ENCODE data around the gene PPA2. TPM values are rescaled to one million over a fixed set of nuclear protein-coding genes. Genes with fewer than 3 reads are reported as not detected.
"Not testable (repeated sequence)": the region's sequence is repeated elsewhere in the genome, so short reads cannot be mapped to it uniquely, and the experiment has no call there.

Gene PPA2
- total and polyA plus RNA-seq, 9 donors: 43.2 to 69.7 (median 49.8) TPM

DNA sequence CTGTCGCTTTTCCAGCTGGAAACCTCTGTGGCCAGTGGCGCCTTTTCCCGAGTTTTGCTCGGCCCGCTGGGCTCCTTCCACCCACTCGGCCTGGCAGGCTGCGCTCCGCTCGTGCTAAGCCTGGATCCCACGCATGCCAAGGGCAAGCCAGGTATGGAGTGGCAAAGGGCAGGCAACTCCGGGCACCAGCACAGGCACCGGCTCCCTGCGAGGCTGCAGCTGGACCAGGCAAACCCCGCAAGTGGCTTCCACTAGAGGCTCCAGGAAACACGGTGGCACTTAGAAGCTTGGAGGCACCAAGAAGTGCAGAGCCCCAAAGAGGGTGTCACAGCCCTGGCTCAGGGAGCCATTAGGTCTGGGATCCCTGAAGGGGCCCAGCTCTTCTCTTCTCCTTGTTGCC, 59.5 kb downstream of the PPA2 start:
- H3K4me3 ChIP-seq (ENCODE audit: low read length): no peak overlapping the region
- peaks cover 12% of the 10 kb centered on the region for H3K36me3 ChIP-seq (ENCODE audit: control insufficient read depth, insufficient read depth, low read length)
- peaks cover 4% of the 10 kb centered on the region for H3K9me3 ChIP-seq (replicated peaks; ENCODE audit: control insufficient read depth, low read depth, low read length)
- H3K27me3 ChIP-seq (ENCODE audit: control insufficient read depth, insufficient read depth, low read length): no peaks in the 10 kb centered on the region
- H3K27ac ChIP-seq (ENCODE audit: low read length): no peak overlapping the region
- no peak for DNase-seq
- H3K4me1 ChIP-seq (ENCODE audit: control insufficient read depth, insufficient read depth, low read length): no peaks in the 10 kb centered on the region
- 86% methylated on average over 15 of the region's 15 CpGs for WGBS (ENCODE audit: insufficient coverage)

DNA sequence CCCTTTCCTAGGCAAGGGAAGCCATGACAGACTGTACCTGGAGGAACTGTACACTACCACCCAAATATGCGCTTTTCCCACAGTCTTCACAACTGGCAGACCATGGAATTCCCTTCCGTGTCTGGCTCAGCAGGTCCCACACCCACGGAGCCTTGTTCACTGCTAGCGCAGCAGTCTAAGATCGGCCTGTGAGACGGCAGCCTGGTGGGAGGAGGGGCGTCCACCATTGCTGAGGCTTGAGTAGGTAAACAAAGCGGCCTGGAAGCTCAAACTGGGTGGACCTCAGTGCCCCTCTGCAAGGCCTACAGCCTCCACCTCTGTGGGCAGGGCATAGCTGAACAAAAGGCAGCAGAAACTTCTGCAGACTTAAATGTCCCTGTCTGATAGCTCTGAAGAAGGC, 64.7 kb downstream of the PPA2 start:
- not testable (repeated sequence) for H3K27ac ChIP-seq (ENCODE audit: low read length); DNase-seq; H3K27me3 ChIP-seq (ENCODE audit: control insufficient read depth, insufficient read depth, low read length); H3K4me3 ChIP-seq (ENCODE audit: low read length); H3K9me3 ChIP-seq (replicated peaks; ENCODE audit: control insufficient read depth, low read depth, low read length); H3K4me1 ChIP-seq (ENCODE audit: control insufficient read depth, insufficient read depth, low read length); H3K36me3 ChIP-seq (ENCODE audit: control insufficient read depth, insufficient read depth, low read length)
- WGBS (ENCODE audit: insufficient coverage): 95% methylated on average over 8 of the region's 8 CpGs

DNA sequence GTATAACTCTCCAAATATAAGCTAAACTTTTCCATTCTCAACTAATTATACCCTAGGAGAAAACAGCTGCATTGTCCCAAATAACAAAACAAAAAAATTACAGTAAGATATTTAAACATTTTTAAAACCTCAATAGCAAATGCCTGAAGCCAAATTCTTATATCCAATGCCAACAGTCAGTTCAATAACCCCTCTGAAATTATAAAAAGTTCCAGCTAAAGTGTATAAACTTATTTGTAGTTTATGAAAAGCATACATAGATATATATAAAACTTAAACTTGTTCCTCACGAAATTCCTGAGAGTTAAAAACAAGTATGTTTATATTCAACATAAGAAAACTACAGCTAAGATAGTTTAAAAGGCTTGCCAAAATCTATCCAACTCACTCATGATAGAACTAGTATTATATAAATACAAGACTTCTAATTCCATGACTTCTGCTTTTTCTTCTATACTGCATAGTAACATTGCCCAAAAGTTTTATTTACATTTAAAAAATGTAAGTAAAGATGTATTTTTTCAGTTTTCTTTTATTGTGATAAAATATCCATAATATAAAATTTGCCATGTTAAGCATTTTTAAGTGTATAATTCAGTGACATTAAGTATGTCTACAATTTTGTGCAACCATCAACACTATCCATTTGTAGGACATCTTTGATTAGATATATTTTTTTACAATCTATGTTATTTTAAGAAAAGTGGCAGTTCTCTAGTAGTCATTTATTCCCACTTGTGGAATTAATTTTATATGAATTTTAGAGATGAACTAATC, 72.8 kb downstream of the PPA2 start:
- no CpG with 5 or more reads among the region's 1 CpG for WGBS (ENCODE audit: insufficient coverage)
- DNase-seq: peak; percentile 60

DNA sequence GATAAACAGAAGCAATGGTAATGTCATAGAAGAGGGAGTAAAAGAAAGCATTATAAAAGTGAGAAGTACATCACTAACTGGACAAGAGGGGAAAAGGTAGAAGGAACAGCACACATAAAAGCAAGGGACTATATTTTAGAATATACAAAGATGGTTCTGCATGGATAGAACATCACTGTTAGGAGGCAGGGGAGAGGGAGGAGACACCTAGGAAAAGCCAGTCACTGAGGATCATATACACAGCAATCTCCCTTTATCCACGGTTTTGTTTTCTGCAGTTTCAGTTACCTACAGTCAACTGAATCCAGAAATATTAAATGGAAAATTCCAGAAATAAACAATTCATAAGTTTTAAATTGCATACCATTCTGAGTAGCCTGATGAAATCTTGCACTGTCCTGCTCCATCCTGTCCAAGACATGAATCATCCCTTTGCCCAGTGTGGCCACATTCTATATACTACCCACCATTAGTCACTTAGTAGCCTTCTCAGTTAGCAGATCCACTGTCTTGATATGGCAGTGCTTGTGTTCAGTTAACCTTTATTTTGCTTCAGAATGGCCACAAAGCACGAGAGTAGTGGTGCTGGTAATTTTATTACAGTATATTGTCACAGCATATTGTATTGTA, 74.2 kb downstream of the PPA2 start:
- no CpG with 5 or more reads among the region's 2 CpGs for WGBS (ENCODE audit: insufficient coverage)
- Histone ChIP-seq H3K4me3 (ENCODE audit: low read length) (no peak overlapping the region), H3K9me3 (replicated peaks; ENCODE audit: control insufficient read depth, low read depth, low read length) (peaks cover 4% of the 10 kb centered on the region), H3K36me3 (ENCODE audit: control insufficient read depth, insufficient read depth, low read length) (peaks cover 9% of the 10 kb centered on the region), H3K27me3 (ENCODE audit: control insufficient read depth, insufficient read depth, low read length) (no peaks in the 10 kb centered on the region), H3K27ac (ENCODE audit: low read length) (no peak overlapping the region), H3K4me1 (ENCODE audit: control insufficient read depth, insufficient read depth, low read length) (no peaks in the 10 kb centered on the region)
- DNase-seq: no peak

More for the DNA sequence above, 72.8 kb downstream of the PPA2 start:
- Histone ChIP-seq H3K4me3 (ENCODE audit: low read length) (no peak overlapping the region), H3K4me1 (ENCODE audit: control insufficient read depth, insufficient read depth, low read length) (no peaks in the 10 kb centered on the region), H3K27me3 (ENCODE audit: control insufficient read depth, insufficient read depth, low read length) (no peaks in the 10 kb centered on the region), H3K27ac (ENCODE audit: low read length) (no peak overlapping the region), H3K36me3 (ENCODE audit: control insufficient read depth, insufficient read depth, low read length) (peaks cover 11% of the 10 kb centered on the region), H3K9me3 (replicated peaks; ENCODE audit: control insufficient read depth, low read depth, low read length) (peaks cover 4% of the 10 kb centered on the region)

DNA sequence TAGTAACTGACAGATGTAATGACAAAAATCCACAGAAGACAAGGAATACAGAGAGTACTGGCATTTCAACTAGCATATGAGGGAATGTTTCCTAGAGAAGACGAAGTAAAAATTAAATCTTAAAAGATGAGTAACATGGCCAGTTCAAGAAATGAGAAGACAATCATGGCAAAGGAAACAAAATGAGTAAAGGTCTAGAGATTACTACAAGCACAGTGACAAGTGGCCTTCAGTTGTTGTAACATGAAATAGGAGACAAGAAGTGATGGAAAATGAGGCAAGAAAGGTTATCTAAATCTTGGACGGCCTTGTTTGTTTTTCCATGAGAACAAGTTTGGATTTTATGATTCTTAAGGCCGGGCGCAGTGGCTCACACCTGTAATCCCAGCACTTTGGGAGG, 81.0 kb downstream of the PPA2 start:
- DNase-seq: no peak
- Histone ChIP-seq H3K36me3 (ENCODE audit: control insufficient read depth, insufficient read depth, low read length) (peaks cover 7% of the 10 kb centered on the region), H3K9me3 (replicated peaks; ENCODE audit: control insufficient read depth, low read depth, low read length) (no peaks in the 10 kb centered on the region), H3K27ac (ENCODE audit: low read length) (no peak overlapping the region), H3K4me3 (ENCODE audit: low read length) (no peak overlapping the region), H3K4me1 (ENCODE audit: control insufficient read depth, insufficient read depth, low read length) (no peaks in the 10 kb centered on the region), H3K27me3 (ENCODE audit: control insufficient read depth, insufficient read depth, low read length) (no peaks in the 10 kb centered on the region)
- 83% methylated on average over 4 of the region's 4 CpGs for WGBS (ENCODE audit: insufficient coverage)

DNA sequence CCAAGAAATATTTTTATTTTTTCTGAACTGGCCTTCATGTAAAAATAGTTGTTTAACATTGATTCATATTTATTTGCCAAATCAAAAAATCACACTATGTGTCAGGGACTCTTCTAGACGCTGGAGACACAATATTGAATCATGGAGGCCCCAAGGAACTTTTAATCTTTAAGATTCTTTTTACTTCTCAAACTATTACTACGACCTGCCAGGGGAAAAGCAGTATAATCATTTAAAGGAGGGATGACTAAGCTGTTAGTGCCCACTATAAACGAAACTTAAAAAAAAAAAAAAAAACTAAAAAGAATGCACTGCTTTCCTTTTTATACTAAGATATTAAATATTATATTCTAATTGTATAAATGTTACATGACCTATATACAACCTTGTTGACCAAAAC, 84.7 kb downstream of the PPA2 start:
- H3K9me3 ChIP-seq (replicated peaks; ENCODE audit: control insufficient read depth, low read depth, low read length): no peaks in the 10 kb centered on the region
- no peaks in the 10 kb centered on the region for H3K27me3 ChIP-seq (ENCODE audit: control insufficient read depth, insufficient read depth, low read length)
- no peak for DNase-seq
- no peaks in the 10 kb centered on the region for H3K4me1 ChIP-seq (ENCODE audit: control insufficient read depth, insufficient read depth, low read length)
- peaks cover 3% of the 10 kb centered on the region for H3K36me3 ChIP-seq (ENCODE audit: control insufficient read depth, insufficient read depth, low read length)
- WGBS (ENCODE audit: insufficient coverage): no CpG with 5 or more reads among the region's 3 CpGs
- no peak overlapping the region for H3K4me3 ChIP-seq (ENCODE audit: low read length)
- no peak overlapping the region for H3K27ac ChIP-seq (ENCODE audit: low read length)

DNA sequence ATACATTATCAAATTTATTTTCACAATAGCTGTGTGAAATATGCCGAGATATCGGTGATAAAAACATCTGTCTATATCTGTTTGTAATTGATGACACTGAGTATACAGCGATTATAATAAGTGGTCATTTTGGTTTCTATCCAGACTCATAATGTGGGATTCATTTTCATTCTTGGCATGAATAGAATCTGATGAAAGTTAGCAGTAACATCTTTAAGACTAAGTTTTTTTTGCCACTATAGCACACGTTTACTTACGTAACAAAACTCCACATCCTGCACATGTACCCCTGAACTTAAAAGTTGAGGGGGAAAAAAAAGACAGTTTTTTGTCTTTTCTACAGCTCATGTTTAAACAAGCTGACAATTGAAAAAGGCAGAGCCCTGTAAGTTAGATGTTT, 86.4 kb downstream of the PPA2 start:
- peak; percentile 17 for DNase-seq
- no peaks in the 10 kb centered on the region for H3K4me1 ChIP-seq (ENCODE audit: control insufficient read depth, insufficient read depth, low read length)
- no peaks in the 10 kb centered on the region for H3K27me3 ChIP-seq (ENCODE audit: control insufficient read depth, insufficient read depth, low read length)
- no peak overlapping the region for H3K27ac ChIP-seq (ENCODE audit: low read length)
- peaks cover 7% of the 10 kb centered on the region for H3K36me3 ChIP-seq (ENCODE audit: control insufficient read depth, insufficient read depth, low read length)
- no CpG with 5 or more reads among the region's 5 CpGs for WGBS (ENCODE audit: insufficient coverage)
- no peaks in the 10 kb centered on the region for H3K9me3 ChIP-seq (replicated peaks; ENCODE audit: control insufficient read depth, low read depth, low read length)
- no peak overlapping the region for H3K4me3 ChIP-seq (ENCODE audit: low read length)

DNA sequence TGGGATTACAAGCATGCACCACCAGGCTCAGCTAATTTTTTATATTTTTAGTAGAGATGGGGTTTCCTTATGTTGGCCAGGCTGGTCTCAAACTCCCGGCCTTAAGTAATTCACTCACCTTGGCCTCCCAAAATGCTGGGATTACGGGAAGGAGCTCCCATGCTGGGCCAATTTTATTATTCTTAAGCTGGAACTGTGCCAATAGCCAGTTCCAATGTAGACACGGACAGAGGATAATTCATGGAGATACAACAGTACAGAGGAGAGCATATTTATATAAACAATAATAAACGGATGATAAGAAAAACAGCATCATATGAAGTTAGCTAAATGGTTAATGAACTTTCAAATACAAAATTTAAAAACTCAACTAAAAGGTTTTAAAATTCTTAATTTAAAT, 87.8 kb downstream of the PPA2 start:
- Histone ChIP-seq H3K36me3 (ENCODE audit: control insufficient read depth, insufficient read depth, low read length) (peaks cover 7% of the 10 kb centered on the region), H3K4me1 (ENCODE audit: control insufficient read depth, insufficient read depth, low read length) (no peaks in the 10 kb centered on the region), H3K27ac (ENCODE audit: low read length) (no peak overlapping the region), H3K9me3 (replicated peaks; ENCODE audit: control insufficient read depth, low read depth, low read length) (no peaks in the 10 kb centered on the region), H3K27me3 (ENCODE audit: control insufficient read depth, insufficient read depth, low read length) (no peaks in the 10 kb centered on the region), H3K4me3 (ENCODE audit: low read length) (no peak overlapping the region)
- no peak for DNase-seq
- no CpG with 5 or more reads among the region's 4 CpGs for WGBS (ENCODE audit: insufficient coverage)

DNA sequence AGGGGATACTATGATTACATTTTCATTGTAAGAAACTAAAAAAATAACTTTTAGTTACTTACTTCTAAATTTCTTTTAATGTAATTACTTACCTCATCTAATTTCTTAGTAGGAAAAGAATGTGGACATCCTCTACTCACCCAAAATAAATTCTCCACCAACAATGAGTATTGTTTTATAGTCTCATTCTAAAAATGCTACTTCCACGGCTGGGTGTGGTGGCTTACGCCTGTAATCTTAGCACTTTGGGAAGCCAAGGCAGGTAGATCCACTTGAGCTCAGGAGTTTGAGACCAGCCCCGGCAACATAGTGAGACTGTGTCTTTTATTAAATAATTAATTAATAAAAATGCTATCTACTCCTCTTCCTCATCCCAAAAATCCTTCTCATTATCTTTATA, 99.8 kb downstream of the PPA2 start:
- Histone ChIP-seq H3K9me3 (replicated peaks; ENCODE audit: control insufficient read depth, low read depth, low read length) (no peaks in the 10 kb centered on the region), H3K4me3 (ENCODE audit: low read length) (no peak overlapping the region), H3K27me3 (ENCODE audit: control insufficient read depth, insufficient read depth, low read length) (no peaks in the 10 kb centered on the region), H3K36me3 (ENCODE audit: control insufficient read depth, insufficient read depth, low read length) (peaks cover 2% of the 10 kb centered on the region), H3K4me1 (ENCODE audit: control insufficient read depth, insufficient read depth, low read length) (no peaks in the 10 kb centered on the region), H3K27ac (ENCODE audit: low read length) (no peak overlapping the region)
- no CpG with 5 or more reads among the region's 3 CpGs for WGBS (ENCODE audit: insufficient coverage)
- DNase-seq: no peak

DNA sequence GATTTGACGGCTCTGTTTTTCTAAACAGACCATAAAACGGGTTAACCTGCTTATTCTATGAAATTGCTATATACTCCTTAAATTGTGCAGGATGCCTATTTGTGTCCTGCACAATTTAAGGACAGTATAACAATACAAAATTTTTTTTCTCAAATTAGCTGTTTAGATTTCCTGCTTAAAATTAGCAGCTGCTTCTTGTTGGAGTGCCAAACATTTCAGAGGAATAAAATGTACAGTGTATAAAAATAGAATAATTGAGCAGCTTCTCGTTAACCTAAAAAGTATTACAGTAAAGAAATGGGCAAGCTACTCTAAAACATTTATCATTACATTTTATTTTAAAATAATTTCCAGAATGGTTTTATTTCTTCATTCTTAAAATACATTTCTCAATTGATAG, 100.5 kb downstream of the PPA2 start:
- Histone ChIP-seq H3K4me1 (ENCODE audit: control insufficient read depth, insufficient read depth, low read length) (no peaks in the 10 kb centered on the region), H3K9me3 (replicated peaks; ENCODE audit: control insufficient read depth, low read depth, low read length) (no peaks in the 10 kb centered on the region), H3K27ac (ENCODE audit: low read length) (no peak overlapping the region), H3K4me3 (ENCODE audit: low read length) (no peak overlapping the region), H3K36me3 (ENCODE audit: control insufficient read depth, insufficient read depth, low read length) (peaks cover 2% of the 10 kb centered on the region), H3K27me3 (ENCODE audit: control insufficient read depth, insufficient read depth, low read length) (no peaks in the 10 kb centered on the region)
- no CpG with 5 or more reads among the region's 3 CpGs for WGBS (ENCODE audit: insufficient coverage)
- DNase-seq: peak; percentile 48

All from muscle of leg (tissue), 11 donors.